Measurements from ENCODE around the gene TRPC4AP.
"Not testable (repeated sequence)": the region's sequence is repeated elsewhere in the genome, so short reads cannot be mapped to it uniquely, and the experiment has no call there.

Gene TRPC4AP

GRCh38 chr20:35087355-35087754 lies 5.3 kb downstream of the TRPC4AP start:
- H3K9ac ChIP-seq (ENCODE audit: low read depth, low read length, poor library complexity, severe bottlenecking): no peak overlapping the region
- H4K20me1 ChIP-seq (ENCODE audit: insufficient read depth, low read length, poor library complexity, severe bottlenecking): peaks cover 67% of the 10 kb centered on the region
- peaks cover 93% of the 10 kb centered on the region for H3K79me2 ChIP-seq (ENCODE audit: insufficient read depth, low read length)
- H2AFZ ChIP-seq (ENCODE audit: low read length): no peak overlapping the region
- H3F3A ChIP-seq (ENCODE audit: low read depth): no peaks in the 10 kb centered on the region
- no peaks in the 10 kb centered on the region for H3K9me2 ChIP-seq (replicated peaks; ENCODE audit: low read depth, low read length)
- no peak overlapping the region for H3K4me3 ChIP-seq (ENCODE audit: low read length, poor library complexity, severe bottlenecking)
- H3K4me2 ChIP-seq (ENCODE audit: low read depth, low read length, poor library complexity, severe bottlenecking): peak overlapping the region; percentile 77
- TF ChIP-seq EZH2phosphoT487 (IDR thresholded peaks at IDR 0.05; ENCODE audit: borderline replicate concordance) (no peak), CTCF (conservative IDR thresholded peaks at IDR 0.05; ENCODE audit: low read length) (no peak)
- no peaks in the 10 kb centered on the region for H3K9me3 ChIP-seq (ENCODE audit: insufficient read depth, low read depth, low read length)
- H3K36me3 ChIP-seq (ENCODE audit: insufficient read depth, low read length): no peaks in the 10 kb centered on the region
- H3K27me3 ChIP-seq (ENCODE audit: insufficient read depth, low read length, poor library complexity, severe bottlenecking): no peaks in the 10 kb centered on the region
- H3K4me1 ChIP-seq (ENCODE audit: insufficient read depth, low read length, poor library complexity, severe bottlenecking): peaks cover 49% of the 10 kb centered on the region

- no peaks in the 10 kb centered on the region for H3F3A ChIP-seq (ENCODE audit: low read depth)
- H3K9me3 ChIP-seq (ENCODE audit: insufficient read depth, low read depth, low read length): no peaks in the 10 kb centered on the region
- no peaks in the 10 kb centered on the region for H3K36me3 ChIP-seq (ENCODE audit: insufficient read depth, low read length)
- no peaks in the 10 kb centered on the region for H3K9me2 ChIP-seq (replicated peaks; ENCODE audit: low read depth, low read length)
- no peak overlapping the region for H2AFZ ChIP-seq (ENCODE audit: low read length)
- no peaks in the 10 kb centered on the region for H3K27me3 ChIP-seq (ENCODE audit: insufficient read depth, low read length, poor library complexity, severe bottlenecking)
- H3K9ac ChIP-seq (ENCODE audit: low read depth, low read length, poor library complexity, severe bottlenecking): no peak overlapping the region
- TF ChIP-seq CTCF (conservative IDR thresholded peaks at IDR 0.05; ENCODE audit: low read length) (no peak), EZH2phosphoT487 (IDR thresholded peaks at IDR 0.05; ENCODE audit: borderline replicate concordance) (no peak)
- H3K4me1 ChIP-seq (ENCODE audit: insufficient read depth, low read length, poor library complexity, severe bottlenecking): peaks cover 42% of the 10 kb centered on the region
- H3K4me2 ChIP-seq (ENCODE audit: low read depth, low read length, poor library complexity, severe bottlenecking): peak overlapping the region; percentile 60
- H4K20me1 ChIP-seq (ENCODE audit: insufficient read depth, low read length, poor library complexity, severe bottlenecking): peaks cover 71% of the 10 kb centered on the region
- peak overlapping the region; percentile 31 for H3K4me3 ChIP-seq (ENCODE audit: low read length, poor library complexity, severe bottlenecking)
- peaks cover 93% of the 10 kb centered on the region for H3K79me2 ChIP-seq (ENCODE audit: insufficient read depth, low read length)
Measured at GRCh38 chr20:35085477-35086225, 7.0 kb downstream of the TRPC4AP start.

- Histone ChIP-seq H3K36me3 (ENCODE audit: insufficient read depth, low read length) (no peaks in the 10 kb centered on the region), H3K79me2 (ENCODE audit: insufficient read depth, low read length) (peaks cover 93% of the 10 kb centered on the region)
Measured at GRCh38 chr20:35084998-35085397, 7.6 kb downstream of the TRPC4AP start.

GRCh38 chr20:35080348-35080642 lies 12.3 kb downstream of the TRPC4AP start:
- peaks cover 17% of the 10 kb centered on the region for H3K36me3 ChIP-seq (ENCODE audit: insufficient read depth, low read length)
- H3K4me2 ChIP-seq (ENCODE audit: low read depth, low read length, poor library complexity, severe bottlenecking); H2AFZ ChIP-seq (ENCODE audit: low read length); H3K4me3 ChIP-seq (ENCODE audit: low read length, poor library complexity, severe bottlenecking); H3F3A ChIP-seq (ENCODE audit: low read depth); H3K9me2 ChIP-seq (replicated peaks; ENCODE audit: low read depth, low read length); H3K9me3 ChIP-seq (ENCODE audit: insufficient read depth, low read depth, low read length); H3K9ac ChIP-seq (ENCODE audit: low read depth, low read length, poor library complexity, severe bottlenecking); H3K27me3 ChIP-seq (ENCODE audit: insufficient read depth, low read length, poor library complexity, severe bottlenecking): not testable (repeated sequence)
- H3K79me2 ChIP-seq (ENCODE audit: insufficient read depth, low read length): peaks cover 78% of the 10 kb centered on the region
- peaks cover 20% of the 10 kb centered on the region for H3K4me1 ChIP-seq (ENCODE audit: insufficient read depth, low read length, poor library complexity, severe bottlenecking)
- peaks cover 55% of the 10 kb centered on the region for H4K20me1 ChIP-seq (ENCODE audit: insufficient read depth, low read length, poor library complexity, severe bottlenecking)

More at GRCh38 chr20:35084998-35085397, 7.6 kb downstream of the TRPC4AP start:
- Histone ChIP-seq H3K4me3 (ENCODE audit: low read length, poor library complexity, severe bottlenecking) (peak overlapping the region; percentile 31), H3K4me2 (ENCODE audit: low read depth, low read length, poor library complexity, severe bottlenecking) (peak overlapping the region; percentile 60), H3K4me1 (ENCODE audit: insufficient read depth, low read length, poor library complexity, severe bottlenecking) (peaks cover 40% of the 10 kb centered on the region), H2AFZ (ENCODE audit: low read length) (no peak overlapping the region), H3K9me2 (replicated peaks; ENCODE audit: low read depth, low read length) (no peaks in the 10 kb centered on the region), H3F3A (ENCODE audit: low read depth) (no peaks in the 10 kb centered on the region), H3K9ac (ENCODE audit: low read depth, low read length, poor library complexity, severe bottlenecking) (no peak overlapping the region), H4K20me1 (ENCODE audit: insufficient read depth, low read length, poor library complexity, severe bottlenecking) (peaks cover 71% of the 10 kb centered on the region), H3K27me3 (ENCODE audit: insufficient read depth, low read length, poor library complexity, severe bottlenecking) (no peaks in the 10 kb centered on the region), H3K9me3 (ENCODE audit: insufficient read depth, low read depth, low read length) (no peaks in the 10 kb centered on the region)
- TF ChIP-seq EZH2phosphoT487 (IDR thresholded peaks at IDR 0.05; ENCODE audit: borderline replicate concordance) (no peak), CTCF (conservative IDR thresholded peaks at IDR 0.05; ENCODE audit: low read length) (no peak)

All from Loucy (cell line).